ENCODE data around the gene PPP1R15B.

Gene PPP1R15B

DNA sequence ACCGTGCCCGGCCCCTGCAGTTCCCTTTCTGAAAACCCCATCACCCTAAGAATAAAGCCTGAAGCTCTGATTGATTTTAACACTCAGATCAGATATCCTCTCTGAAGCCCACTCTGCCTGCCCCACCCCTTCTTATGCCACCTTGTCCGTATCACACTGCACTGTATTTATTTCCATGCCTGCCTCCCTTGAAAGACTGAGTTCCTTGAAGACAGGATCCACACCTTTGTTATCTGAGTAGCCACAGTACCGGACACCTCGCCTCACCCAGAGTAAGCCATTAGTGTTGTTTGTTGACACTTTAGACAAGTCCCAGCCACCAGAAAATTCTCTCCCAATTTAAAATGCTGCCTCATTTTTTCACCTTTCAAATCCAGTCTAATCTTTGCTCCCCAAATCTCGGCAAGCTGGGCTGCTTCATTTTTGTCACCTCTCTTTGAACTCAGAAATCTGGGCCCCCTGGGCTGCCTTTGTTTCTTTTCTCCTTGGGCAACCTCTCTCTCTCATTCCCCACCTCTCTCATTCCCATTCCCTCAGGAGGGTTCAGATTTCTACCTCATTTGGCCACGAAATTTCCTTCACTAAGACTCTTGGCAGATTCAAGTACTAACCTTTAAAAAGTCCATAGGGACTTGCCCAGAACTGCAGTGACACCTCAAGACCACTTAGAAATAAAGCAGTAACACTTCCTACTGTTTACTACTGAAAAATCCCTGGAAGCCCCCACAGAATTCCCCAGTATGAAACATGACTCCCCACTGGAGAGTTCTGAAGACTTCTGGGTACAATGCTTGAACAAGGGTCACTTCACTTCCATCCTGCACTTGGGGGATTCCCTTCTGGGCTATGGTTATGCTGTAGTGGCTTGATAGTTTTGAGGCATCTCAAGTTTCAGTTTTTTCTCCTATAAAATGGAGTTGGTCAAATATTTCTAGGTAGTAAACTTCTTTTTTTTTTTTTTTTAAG, 8.7 kb upstream of the PPP1R15B start:
- DNase-seq (ENCODE audit: low read depth, low spot score) = no peak

- DNase-seq (ENCODE audit: low read depth, low spot score) = no peak
Observed at GRCh38 chr1:204419064-204419403, 7.4 kb upstream of the PPP1R15B start.

DNA sequence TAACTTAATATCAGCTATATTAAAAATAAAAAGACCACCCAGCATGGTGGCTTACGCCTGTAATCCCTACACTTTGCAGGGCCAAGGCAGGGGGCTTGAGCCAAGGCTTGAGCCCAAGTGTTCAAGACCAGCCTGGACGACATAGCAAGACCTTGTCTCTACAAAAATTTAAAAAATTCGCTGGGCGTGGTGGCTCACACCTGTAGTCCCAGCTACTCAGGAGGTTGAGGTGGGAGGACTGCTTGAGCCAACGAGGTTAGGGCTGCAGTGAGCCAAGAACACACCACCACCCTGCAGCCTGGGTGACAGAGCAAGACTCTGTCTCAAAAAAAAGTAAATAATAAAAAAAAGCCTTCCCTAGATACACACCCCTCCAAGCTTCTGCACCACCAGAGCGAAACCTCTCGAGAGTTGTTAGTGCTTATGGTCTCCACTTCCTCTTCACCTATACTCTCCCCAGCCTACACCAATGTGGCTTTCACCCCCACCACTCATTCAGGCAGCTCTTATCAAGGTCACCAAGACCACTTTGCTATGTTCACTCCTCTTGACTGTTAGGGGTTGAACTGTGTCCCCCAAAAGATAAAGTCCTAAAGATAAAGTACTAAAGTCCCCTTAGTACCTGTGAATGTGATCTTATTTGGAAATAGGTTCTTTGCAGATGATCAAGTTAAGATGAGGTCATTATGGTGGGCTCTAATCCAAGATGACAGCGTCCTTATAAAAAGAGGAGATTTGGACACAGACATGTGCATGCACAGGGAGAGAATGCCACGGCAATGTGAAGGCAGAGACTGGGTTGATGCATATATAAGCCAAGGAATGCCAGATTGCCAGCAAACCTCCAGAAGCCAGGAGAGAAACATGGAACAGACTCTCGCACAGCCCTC, 6.8 kb upstream of the PPP1R15B start:
- no peak for DNase-seq (ENCODE audit: low read depth, low spot score)

GRCh38 chr1:204417074-204417997, 5.7 kb upstream of the PPP1R15B start:
- DNase-seq (ENCODE audit: low read depth, low spot score) = no peak

DNA sequence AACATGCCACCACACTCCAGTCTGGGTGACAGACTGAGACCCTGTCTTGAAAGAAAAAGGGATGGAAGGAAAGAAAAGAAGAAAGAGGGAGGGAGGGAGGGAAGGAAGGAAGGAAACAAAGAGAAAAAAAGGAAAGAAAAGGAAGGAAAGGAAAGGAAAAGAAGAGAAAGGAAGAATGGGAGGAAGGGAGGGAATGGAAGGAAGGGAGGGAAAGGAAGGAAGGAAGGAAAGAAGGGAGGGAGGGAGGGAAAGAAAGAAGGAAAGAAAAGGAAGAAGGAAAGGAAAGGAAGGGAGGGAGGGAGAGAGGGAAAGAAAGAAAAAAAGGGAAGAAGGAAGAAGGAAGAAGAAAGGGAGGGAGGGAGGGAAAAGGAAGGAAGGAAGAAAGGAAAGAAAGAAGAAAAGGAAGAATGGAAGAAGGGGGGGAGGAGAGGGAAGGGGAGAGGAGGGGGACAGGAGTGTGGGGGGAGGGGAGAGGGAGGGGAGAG, 5.0 kb upstream of the PPP1R15B start:
- DNase-seq (ENCODE audit: low read depth, low spot score) = no peak

GRCh38 chr1:204415351-204415750, 3.7 kb upstream of the PPP1R15B start:
- no peak for DNase-seq (ENCODE audit: low read depth, low spot score)

GRCh38 chr1:204414016-204414415, 2.4 kb upstream of the PPP1R15B start:
- no peak for DNase-seq (ENCODE audit: low read depth, low spot score)

GRCh38 chr1:204413170-204413535, 1.5 kb upstream of the PPP1R15B start:
- DNase-seq (ENCODE audit: low read depth, low spot score) = no peak

DNA sequence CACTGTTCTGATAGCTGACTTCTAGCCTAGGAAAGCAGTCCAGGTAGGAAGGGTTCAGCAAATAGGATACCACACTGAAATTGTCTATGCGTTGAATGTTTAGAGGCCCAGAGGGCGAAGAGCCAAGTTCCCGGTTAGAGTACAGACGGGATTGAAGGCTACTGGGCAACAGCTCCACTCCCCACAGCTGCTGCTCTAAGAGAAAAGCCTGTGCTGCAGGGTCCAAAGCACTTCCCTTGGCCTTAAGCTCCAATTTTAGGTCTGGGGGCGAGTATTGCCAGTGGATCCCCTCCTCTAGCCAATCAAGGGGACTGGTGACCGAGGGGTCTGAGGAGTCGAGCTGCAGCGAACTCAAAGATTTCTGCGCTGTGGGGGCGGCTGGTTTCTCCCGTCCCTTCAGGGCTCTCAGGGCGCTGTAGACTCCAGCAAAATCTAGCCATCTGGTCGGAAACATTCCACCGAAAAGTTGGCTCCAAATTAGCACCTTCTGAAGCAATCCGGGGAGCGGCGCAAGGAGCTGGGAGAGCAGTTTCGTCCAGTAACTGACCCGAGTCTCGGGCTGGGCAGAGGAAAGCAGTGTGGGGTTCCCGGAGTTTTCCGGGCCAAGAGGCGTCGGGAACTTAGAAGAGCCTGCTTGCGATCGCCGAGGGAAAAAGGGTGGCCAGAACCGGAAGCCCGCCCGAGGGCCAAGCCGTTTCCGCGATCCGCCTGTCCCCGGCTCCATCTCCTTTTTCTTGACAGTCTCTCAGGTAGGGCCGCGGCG, 748 bp downstream of the PPP1R15B start:
- DNase-seq (ENCODE audit: low read depth, low spot score) = no peak

GRCh38 chr1:204409836-204410687, 1.6 kb downstream of the PPP1R15B start:
- DNase-seq (ENCODE audit: low read depth, low spot score) = no peak

GRCh38 chr1:204409123-204409522, 2.5 kb downstream of the PPP1R15B start:
- DNase-seq (ENCODE audit: low read depth, low spot score) = no peak

GRCh38 chr1:204408602-204409001, 3.0 kb downstream of the PPP1R15B start:
- no peak for DNase-seq (ENCODE audit: low read depth, low spot score)

DNA sequence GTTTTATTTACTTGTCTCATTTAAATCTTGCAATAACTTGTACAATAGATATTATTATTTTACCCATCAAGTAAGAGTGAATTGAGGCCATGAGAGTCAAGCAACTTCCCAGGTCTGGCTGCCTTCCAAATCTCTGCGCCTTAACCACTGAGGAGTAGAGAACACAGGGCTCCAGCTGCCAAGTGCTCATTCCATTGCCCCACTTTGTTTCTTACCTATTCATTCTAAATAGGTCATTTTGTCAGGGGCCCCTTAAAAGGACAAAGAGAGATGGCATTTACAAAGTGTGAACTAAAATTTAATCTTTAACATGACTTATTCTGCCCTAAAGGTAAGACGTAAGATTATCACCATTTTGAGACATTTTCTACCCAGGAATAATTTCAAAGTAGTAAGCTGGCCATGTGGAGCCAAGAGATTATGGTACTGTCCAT, 3.5 kb downstream of the PPP1R15B start:
- no peak for DNase-seq (ENCODE audit: low read depth, low spot score)

- no peak for DNase-seq (ENCODE audit: low read depth, low spot score)
Observed at GRCh38 chr1:204407295-204407971, 4.2 kb downstream of the PPP1R15B start.

GRCh38 chr1:204406621-204407020, 5.0 kb downstream of the PPP1R15B start:
- DNase-seq (ENCODE audit: low read depth, low spot score) = no peak

GRCh38 chr1:204405988-204406387, 5.6 kb downstream of the PPP1R15B start:
- no peak for DNase-seq (ENCODE audit: low read depth, low spot score)

GRCh38 chr1:204404629-204405028, 7.0 kb downstream of the PPP1R15B start:
- no peak for DNase-seq (ENCODE audit: low read depth, low spot score)

GRCh38 chr1:204402391-204402790, 9.2 kb downstream of the PPP1R15B start:
- DNase-seq (ENCODE audit: low read depth, low spot score) = no peak

DNA sequence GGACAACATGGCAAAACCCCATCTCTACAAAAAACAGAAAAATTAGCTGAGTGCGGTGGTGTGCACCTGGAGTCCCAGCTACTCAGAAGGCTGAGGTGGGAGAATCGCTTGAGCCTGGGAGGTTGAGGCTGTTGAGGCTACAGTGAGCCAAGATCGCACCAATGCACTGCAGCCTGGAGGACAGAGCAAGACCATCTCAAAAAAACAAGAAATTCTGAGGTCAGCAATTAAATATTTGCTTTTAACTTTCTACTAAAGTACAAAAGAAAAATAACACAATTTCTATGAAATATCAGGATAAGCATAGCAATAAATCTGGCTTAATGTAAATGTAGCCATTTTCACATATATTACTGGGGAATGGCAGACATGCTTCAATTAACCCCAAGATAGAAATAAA, 9.9 kb downstream of the PPP1R15B start:
- no peak for DNase-seq (ENCODE audit: low read depth, low spot score)

All from activated naive CD8-positive, alpha-beta T cell treated with anti-CD3 and anti-CD28 coated beads, Interleukin-2, amount 50 U/mL, for 16 hours (primary cell).